Neural cell (in vitro differentiated cells): ENCODE data around the gene ETV3.

ENCODE experiments used
- EP300 ChIP-seq: fragments of 450-650 bp; conservative IDR thresholded peaks from 2 replicates; pipeline ENCODE4 v1.6.1; 2014; ENCODE audit warnings: antibody characterized with exemption, mild to moderate bottlenecking, moderate library complexity; ENCODE audit not compliant: poor library complexity, severe bottlenecking
- POLR2AphosphoS5 ChIP-seq: IDR thresholded peaks from 2 replicates; pipeline ENCODE4 v1.6.1; 2012

GRCh38 chr1:157170677-157171515, 32.7 kb upstream of the ETV3 start:
- TF ChIP-seq POLR2AphosphoS5 (no peak), EP300 (no peak)
